Ammon's horn (tissue), 1 donor: Measurements from ENCODE around the gene FKBP4.
"Not testable (repeated sequence)": the region's sequence is repeated elsewhere in the genome, so short reads cannot be mapped to it uniquely, and the experiment has no call there.

Experiments
- DNase-seq: peaks from one replicate; pipeline ENCODE4 v3.0.0-alpha.2; 2016; ENCODE audit warnings: low spot score

Gene FKBP4

GRCh38 chr12:2794736-2795289 lies at the start of gene FKBP4:
Gene FKBP4, plus strand, starts transcription at chr12:2794970. Its CDS starts 170 bp downstream, at chr12:2795140.
- DNase-seq = peak; percentile 98

- no peak for DNase-seq
These were observed 49.1 kb upstream of the FKBP4 start for GRCh38 chr12:2745655-2746054.

GRCh38 chr12:2749580-2749979 lies 45.2 kb upstream of the FKBP4 start:
- no peak for DNase-seq

DNA sequence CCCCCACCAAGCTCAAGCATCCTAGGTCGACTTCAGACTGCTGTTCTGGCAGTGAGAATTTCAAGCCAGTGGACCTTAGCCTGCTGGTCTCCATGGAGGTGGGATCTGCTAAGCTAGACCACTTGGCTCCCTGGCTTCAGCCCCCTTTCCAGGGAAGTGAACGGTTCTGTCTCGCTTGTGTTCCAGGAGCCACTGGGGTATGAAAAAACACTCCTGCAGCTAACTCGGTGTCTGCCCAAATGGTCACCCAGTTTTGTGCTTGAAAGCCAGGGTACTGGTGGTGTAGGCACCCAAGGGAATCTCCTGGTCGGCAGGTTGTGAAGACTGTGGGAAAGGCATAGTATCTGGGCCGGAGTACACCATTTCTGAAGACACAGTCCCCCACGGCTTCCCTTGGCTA lies 44.6 kb upstream of the FKBP4 start:
- DNase-seq = no peak

GRCh38 chr12:2751230-2751629 lies 43.5 kb upstream of the FKBP4 start:
- no peak for DNase-seq

GRCh38 chr12:2751686-2752085 lies 43.1 kb upstream of the FKBP4 start:
- no peak for DNase-seq

- DNase-seq = peak; percentile 55
These were observed 41.9 kb upstream of the FKBP4 start for GRCh38 chr12:2752676-2753371.

DNA sequence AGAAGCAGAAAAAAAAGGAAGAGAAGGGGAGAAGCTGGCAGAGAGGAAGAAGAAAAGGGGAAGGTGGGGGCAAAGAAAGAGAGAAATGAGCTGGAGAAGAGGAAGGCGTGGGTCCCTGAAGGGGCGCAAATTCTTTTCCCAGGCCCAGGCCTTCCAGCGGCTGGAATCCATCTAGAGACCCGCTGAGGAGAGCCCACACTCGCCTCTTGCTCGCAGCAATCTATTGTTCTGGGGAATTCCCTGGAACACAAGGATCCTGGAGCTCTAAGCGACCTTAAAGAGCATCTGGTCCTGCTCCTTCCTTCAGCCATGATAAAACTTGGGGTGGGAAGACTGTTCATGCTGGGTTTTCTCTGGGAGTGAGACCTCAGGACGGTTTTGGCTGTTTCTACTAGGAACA lies 41.2 kb upstream of the FKBP4 start:
- DNase-seq = no peak

DNA sequence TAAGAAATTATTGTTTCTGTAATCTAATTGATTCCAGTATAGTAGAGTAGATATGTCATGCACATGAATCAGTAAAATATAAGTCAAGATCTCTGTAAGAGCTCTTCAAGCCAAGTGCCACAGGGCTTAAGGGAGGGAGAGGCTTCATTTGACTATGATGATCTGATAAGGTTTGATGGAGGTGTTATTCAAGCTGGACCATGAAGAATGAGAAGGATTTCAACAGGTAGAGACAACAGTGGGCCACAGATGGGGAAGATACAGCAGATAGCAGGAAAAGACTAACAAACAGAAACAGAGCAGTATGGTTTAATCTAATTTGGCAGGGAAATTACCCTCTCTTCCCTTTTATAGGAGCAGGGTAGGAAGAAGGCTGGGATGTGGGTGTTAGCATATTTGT lies 40.6 kb upstream of the FKBP4 start:
- DNase-seq = peak; percentile 11

GRCh38 chr12:2756756-2757155 lies 38.0 kb upstream of the FKBP4 start:
- no peak for DNase-seq

GRCh38 chr12:2759733-2760132 lies 35.0 kb upstream of the FKBP4 start:
- DNase-seq = no peak

GRCh38 chr12:2764398-2764797 lies 30.4 kb upstream of the FKBP4 start:
- no peak for DNase-seq

- DNase-seq = no peak
These were observed 29.7 kb upstream of the FKBP4 start for GRCh38 chr12:2765052-2765451.

- no peak for DNase-seq
These were observed 29.2 kb upstream of the FKBP4 start for GRCh38 chr12:2765608-2766007.

- DNase-seq = no peak
These were observed 26.4 kb upstream of the FKBP4 start for GRCh38 chr12:2768224-2768961.

DNA sequence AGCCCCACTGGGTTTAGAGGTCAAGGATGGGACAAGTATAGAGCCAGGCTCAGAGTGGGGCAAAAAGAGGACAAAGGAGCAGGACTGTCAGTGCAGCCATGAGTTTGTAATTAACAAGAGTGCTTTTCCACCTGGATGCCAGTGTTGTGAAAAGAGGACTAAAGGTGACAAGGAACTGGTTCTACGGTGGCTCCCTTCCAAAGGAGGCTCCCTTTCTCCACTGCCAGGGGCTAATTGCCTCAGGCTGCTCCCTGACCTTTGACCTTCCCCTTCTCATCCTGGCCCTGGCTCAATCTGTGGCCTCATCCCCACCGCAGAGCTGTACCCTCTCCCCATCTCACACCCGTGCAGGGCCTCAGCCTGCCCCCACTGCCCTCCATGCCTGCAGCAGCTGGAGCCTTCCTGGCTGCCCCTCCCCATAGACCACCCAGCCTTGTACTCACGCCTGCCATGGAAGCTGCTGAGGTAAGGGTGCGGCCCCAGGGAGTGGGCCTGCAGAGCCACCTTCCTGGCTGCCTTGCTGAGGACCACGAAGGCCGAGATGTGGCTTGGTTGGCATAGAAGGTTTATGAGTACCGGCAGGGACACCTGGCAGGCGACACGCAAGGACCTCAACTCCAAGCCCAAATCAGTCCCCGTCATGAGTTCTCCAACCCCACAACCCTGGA lies 24.8 kb upstream of the FKBP4 start:
- no peak for DNase-seq

GRCh38 chr12:2770544-2770943 lies 24.2 kb upstream of the FKBP4 start:
- DNase-seq = not testable (repeated sequence)

GRCh38 chr12:2772370-2772769 lies 22.4 kb upstream of the FKBP4 start:
- DNase-seq = no peak

GRCh38 chr12:2773199-2773875 lies 21.4 kb upstream of the FKBP4 start:
- DNase-seq = no peak

DNA sequence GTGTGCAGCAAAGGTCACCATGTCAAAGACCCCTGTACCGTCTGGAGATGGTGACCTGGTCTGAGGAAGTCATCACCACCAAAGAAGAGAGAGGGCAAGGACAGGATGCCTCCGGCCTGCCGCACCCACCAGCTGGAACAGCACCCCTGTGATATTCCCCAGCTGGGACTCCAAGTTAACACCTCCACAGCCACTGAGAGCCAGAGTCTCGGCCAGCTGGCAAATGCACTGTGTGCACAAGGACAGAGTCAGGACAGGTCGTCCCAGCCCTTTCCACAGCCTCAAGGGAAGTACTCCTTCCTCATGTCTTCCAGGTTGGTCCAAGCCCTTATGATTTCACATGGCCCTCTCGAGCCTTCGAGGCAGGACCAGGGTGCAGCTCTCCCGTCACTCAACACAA lies 19.3 kb upstream of the FKBP4 start:
- DNase-seq = no peak

- DNase-seq = no peak
These were observed 18.5 kb upstream of the FKBP4 start for GRCh38 chr12:2776129-2776806.

DNA sequence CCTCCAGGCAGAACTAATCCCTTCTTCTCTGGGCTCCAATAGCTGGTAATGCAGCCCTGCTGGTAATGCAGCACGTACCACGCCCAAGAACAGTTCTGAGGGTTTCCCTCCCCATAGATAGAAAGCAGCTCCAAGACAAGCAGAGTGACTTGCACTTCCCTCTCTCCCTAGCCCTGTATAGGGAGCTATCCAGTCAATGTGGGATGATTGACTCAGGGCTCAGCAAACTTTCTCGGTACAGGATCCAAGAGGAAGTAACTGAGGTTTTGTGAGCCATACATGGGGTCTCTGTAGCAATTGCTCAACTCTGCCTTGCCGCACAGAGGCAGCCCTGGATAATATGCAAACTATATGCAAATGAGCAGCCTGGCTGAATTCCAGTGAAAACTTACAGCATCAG lies 15.5 kb upstream of the FKBP4 start:
- no peak for DNase-seq
